ENCODE results near the gene UBE2E2.
"Not testable (repeated sequence)": the region's sequence is repeated elsewhere in the genome, so short reads cannot be mapped to it uniquely, and the experiment has no call there.

Gene UBE2E2

GRCh38 chr3:23333633-23334032 is 130.5 kb downstream of the UBE2E2 start:
- no peak for DNase-seq

- DNase-seq = not testable (repeated sequence)
Measured at GRCh38 chr3:23336853-23337252, 133.7 kb downstream of the UBE2E2 start.

GRCh38 chr3:23341147-23341838 is 138.2 kb downstream of the UBE2E2 start:
- DNase-seq = no peak

GRCh38 chr3:23342343-23342742 is 139.2 kb downstream of the UBE2E2 start:
- no peak for DNase-seq

GRCh38 chr3:23343509-23343908 is 140.4 kb downstream of the UBE2E2 start:
- DNase-seq = no peak

GRCh38 chr3:23344886-23345285 is 141.8 kb downstream of the UBE2E2 start:
- no peak for DNase-seq

- not testable (repeated sequence) for DNase-seq
Measured at GRCh38 chr3:23349444-23349843, 146.3 kb downstream of the UBE2E2 start.

GRCh38 chr3:23356169-23356568 is 153.0 kb downstream of the UBE2E2 start:
- no peak for DNase-seq

GRCh38 chr3:23356923-23357322 is 153.8 kb downstream of the UBE2E2 start:
- DNase-seq = no peak

GRCh38 chr3:23359116-23359515 is 156.0 kb downstream of the UBE2E2 start:
- no peak for DNase-seq

GRCh38 chr3:23365066-23365465 is 161.9 kb downstream of the UBE2E2 start:
- DNase-seq = no peak

- DNase-seq = no peak
Measured at GRCh38 chr3:23368731-23369130, 165.6 kb downstream of the UBE2E2 start.

- no peak for DNase-seq
Measured at GRCh38 chr3:23372285-23372684, 169.2 kb downstream of the UBE2E2 start.

GRCh38 chr3:23376516-23377248 is 173.6 kb downstream of the UBE2E2 start:
- no peak for DNase-seq

- no peak for DNase-seq
Measured at GRCh38 chr3:23377928-23378672, 175.0 kb downstream of the UBE2E2 start.

- no peak for DNase-seq
Measured at GRCh38 chr3:23383875-23384274, 180.7 kb downstream of the UBE2E2 start.

GRCh38 chr3:23385327-23385726 is 182.2 kb downstream of the UBE2E2 start:
- DNase-seq = no peak

- DNase-seq = no peak
Measured at GRCh38 chr3:23387286-23387918, 184.3 kb downstream of the UBE2E2 start.

GRCh38 chr3:23389089-23389488 is 186.0 kb downstream of the UBE2E2 start:
- DNase-seq = no peak

GRCh38 chr3:23389686-23390085 is 186.6 kb downstream of the UBE2E2 start:
- no peak for DNase-seq

- DNase-seq = no peak
Measured at GRCh38 chr3:23390446-23390845, 187.3 kb downstream of the UBE2E2 start.

GRCh38 chr3:23390989-23391553 is 187.9 kb downstream of the UBE2E2 start:
- DNase-seq = no peak

GRCh38 chr3:23395115-23395514 is 192.0 kb downstream of the UBE2E2 start:
- no peak for DNase-seq

Data from NCI-H1048 (cell line).